ENCODE data around the gene RNF112.

Gene RNF112

GRCh38 chr17:19388791-19389785 is 21.9 kb upstream of the RNF112 start:
- DNase-seq (ENCODE audit: low spot score) = no peak

GRCh38 chr17:19390951-19391350 is 20.1 kb upstream of the RNF112 start:
- no peak for DNase-seq (ENCODE audit: low spot score)

DNA sequence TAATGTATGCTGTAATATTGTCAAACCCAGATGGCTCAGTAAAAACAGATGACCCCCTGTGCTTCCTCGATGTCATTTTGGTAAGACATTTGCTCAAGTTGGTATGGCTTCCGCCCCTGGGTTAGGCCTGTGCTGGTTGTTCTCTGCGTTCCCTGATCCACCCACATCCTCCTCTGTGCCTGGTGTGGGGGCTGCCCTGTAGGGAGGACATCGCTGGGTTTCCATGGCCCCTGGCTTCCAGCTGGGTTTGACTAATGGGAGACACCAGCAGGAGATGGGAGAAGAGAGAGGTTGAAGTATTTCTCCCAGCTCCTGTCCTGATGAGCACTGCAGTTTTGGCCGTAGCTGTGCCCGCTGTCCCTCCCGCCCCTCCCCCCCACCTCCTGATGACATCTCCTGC is 19.6 kb upstream of the RNF112 start:
- DNase-seq (ENCODE audit: low spot score) = no peak

DNA sequence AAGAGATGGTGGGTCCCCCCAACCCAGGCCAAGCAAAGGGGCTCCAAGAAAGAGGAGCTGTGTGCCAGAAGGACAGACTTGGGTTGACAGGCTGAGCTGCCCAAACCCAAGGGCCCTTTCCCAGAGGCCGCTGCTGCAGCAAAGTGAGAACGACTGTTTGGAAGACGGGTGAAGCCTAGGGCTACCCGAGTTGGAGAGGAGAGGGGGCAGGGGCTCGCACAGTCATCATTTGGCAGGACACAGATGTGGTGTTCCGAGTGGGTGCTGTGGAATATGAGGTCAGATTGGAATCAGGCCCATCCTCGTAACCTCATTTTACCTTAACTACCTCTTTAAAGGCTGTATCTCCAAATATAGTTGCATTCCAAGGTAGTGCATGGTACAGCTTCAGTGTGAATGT is 18.7 kb upstream of the RNF112 start:
- DNase-seq (ENCODE audit: low spot score) = no peak

DNA sequence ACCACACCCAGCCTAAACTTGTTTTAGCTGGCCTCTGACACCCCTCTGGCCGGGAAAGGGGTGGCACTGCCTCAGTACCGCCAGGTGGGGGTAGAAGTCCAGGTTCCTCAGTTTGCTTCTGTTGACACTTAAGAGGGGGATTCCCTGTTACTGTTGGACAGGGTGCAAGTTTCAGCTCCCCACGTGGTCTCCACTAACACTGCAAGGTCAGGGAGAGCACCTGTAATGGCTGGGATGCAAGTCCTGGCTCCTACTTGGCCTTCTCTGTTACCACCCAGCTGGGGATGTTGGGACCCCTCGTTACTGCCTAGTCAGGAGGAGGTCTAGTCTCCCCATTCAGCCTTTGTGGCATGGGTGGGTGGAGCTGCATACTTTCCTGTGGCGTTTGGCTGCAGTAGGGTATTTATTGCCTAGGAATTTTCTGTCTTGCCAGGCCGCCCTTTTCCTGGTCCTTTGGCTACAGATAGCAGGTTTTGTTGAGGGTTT is 13.4 kb upstream of the RNF112 start:
- DNase-seq (ENCODE audit: low spot score) = no peak

DNA sequence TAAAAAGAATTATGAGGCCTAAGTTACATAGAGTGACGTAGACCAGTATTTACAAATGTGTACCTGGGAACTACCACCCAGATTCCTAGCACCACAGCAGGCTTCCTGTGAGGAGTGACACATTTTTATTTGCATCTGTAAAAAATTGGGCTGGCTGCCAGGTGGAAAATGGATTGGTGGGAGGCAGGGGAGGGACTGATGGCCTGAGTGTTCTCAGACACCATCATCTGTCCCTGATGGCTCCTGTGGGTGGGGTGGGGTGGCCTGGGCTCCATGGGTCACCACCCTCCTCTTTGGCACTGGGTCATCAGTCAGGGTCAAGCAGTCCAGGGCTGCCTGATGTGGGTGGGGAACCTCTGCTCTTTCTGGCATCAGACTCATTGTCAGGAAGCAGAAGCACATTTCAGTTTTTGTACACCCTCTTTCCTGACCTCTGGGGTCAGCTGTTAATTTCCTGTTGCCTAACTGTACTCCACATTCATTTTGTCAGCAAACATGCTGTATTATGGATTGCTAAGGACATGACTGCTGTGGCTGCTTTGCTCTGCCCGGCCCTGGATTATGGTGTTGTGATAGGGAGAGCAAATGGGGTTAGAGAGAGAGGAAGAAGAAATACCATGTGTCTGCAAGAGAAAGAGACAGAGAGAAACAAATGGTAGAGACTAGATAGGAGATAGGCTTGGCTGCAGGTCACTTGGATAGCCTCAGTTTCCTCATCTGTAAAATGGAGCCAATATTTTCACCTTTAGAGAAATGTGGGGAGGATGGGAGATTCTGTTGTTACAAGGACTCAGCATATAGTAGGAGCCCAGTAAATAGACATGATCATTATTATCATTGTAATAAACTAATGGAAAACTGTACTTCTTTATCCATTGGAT is 12.5 kb upstream of the RNF112 start:
- DNase-seq (ENCODE audit: low spot score) = no peak

DNA sequence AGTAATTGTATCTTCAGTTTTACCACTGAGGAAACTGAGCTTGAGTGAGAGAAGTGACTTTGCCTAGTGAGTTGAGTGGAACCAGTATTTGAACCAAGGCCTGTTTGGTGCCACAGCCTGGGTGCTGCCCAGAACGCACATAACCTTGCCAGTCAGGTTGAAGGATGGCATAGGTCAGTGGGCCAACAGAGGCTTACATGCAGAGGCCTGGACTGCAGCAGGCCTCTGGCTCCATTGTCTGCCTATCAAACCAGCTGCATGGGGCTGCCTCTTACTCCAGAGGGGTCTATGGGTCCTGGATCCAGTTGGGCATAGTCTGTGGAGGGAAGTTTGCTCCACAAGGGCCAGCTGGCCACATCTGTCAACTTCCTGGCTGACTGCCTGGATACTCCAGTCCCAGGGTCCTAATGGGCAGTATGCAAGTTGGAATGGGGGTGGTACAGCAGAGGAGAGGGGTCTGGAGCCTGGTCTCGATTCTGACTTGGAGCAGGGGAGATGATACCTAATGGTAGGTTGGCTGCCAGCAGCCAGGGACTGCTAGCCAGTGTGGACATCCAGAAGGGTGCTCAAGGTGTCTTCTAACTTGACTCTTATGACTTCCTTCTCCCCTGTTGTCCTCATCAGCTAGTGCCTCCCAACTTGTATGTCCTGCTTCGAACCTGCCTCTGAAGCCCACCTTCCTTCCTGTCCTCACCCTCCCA is 11.1 kb upstream of the RNF112 start:
- no peak for DNase-seq (ENCODE audit: low spot score)

DNA sequence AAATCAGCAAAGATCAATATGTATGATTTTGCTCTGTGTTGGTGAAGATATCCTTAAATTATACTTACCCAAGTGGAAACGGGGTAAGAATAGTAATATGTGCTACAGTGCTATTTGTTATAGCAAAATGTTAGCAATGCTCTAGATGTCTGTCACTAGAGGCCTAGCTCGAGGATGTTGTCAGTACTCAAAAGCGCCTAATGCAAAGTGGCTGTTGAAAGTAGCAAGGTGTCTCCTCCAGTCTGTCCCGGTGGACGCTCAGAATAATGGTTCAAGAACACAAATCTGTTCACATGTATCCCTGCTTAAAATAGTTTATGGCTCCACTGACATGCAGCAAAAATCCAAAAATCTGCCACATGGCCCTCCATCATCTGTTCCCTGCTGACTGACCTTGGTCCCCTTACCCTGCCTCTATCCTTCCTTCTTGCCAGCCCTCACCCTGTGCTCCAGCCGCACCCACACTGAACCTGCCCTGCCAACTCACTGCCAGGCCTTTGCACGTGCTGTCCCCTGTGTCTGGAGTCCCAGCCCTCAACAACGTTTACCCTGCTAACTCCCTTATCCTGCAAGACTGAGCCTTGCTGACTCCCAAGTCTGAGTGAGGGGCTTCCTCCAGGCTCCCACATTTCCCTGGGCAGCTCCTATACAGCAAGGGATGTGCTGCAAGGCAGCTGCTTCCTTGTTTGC is 9.6 kb upstream of the RNF112 start:
- no peak for DNase-seq (ENCODE audit: low spot score)

GRCh38 chr17:19402171-19402570 is 8.9 kb upstream of the RNF112 start:
- no peak for DNase-seq (ENCODE audit: low spot score)

- DNase-seq (ENCODE audit: low spot score) = no peak
These were observed 8.0 kb upstream of the RNF112 start for GRCh38 chr17:19403021-19403420.

DNA sequence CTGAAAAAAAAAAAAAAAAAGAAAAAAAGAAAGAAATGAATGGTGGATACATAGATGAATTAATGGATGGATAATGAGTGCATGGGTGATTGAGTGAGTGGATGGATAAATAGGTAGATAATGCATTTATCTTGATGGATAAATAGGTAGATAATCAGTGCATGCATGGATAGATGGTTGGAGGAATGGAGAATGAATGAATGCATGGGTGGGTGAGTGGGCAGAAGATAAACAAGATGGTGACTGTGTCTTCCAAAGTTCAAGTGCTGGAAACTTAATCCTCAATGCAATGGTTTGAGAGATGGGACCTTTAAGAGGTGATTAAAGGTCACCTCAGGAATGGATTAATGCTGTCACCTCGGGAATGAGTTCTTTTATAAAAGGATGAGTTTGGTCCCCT is 6.8 kb upstream of the RNF112 start:
- DNase-seq (ENCODE audit: low spot score) = no peak

- DNase-seq (ENCODE audit: low spot score) = no peak
These were observed 5.9 kb upstream of the RNF112 start for GRCh38 chr17:19405114-19405513.

- no peak for DNase-seq (ENCODE audit: low spot score)
These were observed 3.3 kb upstream of the RNF112 start for GRCh38 chr17:19407601-19408345.

DNA sequence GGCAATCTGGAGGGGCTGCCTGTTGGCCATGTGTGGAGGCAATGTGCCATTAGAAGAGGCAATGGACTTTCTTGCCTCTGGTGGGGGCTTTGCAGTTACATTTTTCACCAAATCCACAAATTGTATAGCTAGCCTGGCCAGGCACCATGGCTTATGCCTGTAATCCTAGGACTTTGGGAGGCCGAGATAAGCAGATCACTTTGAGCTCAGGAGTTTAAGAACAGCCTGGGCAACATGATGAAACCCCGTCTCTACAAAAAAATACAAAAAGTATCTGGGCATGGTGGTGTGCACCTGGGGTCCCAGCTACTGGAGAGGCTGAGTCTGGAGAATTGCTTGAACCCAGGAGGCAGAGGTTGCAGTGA is 2.7 kb upstream of the RNF112 start:
- no peak for DNase-seq (ENCODE audit: low spot score)

DNA sequence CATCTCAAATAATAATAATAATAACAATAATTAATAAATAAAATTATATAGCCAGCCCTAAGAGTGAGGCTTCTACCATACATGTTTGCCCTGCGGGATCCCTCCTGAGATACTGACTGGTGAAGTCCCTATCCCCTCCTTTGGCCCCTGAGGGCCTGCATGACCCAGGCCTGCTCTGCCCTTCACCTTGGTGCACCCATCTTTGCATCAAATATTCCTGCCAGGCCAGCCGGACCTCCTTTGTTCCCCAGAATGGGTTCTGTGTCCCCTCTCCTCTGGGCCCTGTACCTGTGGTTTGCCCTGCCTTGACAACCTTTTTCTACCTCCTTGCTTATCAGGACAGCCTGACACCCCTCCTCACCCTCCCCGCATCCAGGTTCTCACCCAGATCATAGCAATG is 2.0 kb upstream of the RNF112 start:
- no peak for DNase-seq (ENCODE audit: low spot score)

DNA sequence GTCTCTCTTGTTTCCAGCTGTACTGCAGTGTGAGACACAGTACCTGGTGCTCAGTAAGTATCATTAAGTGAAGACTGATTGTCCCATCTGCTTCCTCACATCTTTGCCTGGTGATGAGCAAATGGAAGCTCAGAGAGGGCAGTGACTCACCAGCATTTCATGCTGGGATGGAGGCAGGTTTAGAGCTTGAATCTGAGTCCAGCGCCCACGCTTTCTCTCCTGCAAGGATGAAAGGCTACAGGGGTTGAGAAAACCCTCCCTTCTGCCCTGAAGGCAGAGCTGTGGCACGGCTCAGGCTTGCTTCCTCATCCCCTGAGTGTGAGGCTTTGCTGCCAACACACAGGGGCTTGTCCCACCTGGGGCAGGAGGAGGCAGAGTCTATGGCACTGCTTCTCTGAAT is 1.5 kb upstream of the RNF112 start:
- peak; percentile 14 for DNase-seq (ENCODE audit: low spot score)

DNA sequence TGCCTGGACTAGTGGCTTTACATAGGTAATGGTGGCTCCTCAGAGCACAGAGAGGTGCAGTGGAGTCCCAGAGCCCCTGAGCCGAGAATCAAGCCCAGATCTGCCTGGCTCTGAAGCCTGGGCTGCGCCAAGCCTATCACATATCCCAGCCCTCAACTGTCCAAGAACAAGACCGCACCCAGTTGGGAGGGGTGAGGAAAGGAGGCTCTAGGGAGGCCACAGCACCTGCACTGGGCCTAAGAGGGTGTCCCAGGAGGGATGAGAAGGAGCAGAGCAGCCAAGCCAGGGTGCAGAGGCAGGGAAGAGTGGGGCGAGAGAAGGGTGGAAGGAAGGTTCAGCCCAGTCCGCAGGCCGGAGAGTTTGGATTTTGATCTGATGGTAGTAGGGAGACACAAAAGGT is 941 bp upstream of the RNF112 start:
- DNase-seq (ENCODE audit: low spot score) = peak; percentile 5

DNA sequence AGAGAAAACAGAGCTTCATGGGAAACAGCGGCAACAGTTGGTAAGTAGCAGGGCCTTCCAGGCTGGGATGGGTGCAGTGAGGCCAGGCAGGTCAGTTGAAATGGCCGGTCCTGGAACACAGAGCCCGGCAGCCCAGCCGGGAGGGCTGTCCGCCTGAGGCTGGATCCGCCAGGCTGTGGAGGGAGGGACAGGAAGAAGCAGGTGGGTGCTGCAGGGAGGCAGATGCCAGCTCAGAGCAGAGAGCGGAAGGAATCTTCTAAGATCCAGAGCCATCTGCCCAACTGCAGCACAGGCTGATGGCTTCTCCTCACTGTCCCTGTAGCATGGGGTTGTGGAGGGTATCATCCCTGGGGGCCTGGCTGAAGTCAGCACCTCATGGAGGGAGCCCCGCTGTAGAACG is 599 bp downstream of the RNF112 start:
- DNase-seq (ENCODE audit: low spot score) = peak; percentile 86

DNA sequence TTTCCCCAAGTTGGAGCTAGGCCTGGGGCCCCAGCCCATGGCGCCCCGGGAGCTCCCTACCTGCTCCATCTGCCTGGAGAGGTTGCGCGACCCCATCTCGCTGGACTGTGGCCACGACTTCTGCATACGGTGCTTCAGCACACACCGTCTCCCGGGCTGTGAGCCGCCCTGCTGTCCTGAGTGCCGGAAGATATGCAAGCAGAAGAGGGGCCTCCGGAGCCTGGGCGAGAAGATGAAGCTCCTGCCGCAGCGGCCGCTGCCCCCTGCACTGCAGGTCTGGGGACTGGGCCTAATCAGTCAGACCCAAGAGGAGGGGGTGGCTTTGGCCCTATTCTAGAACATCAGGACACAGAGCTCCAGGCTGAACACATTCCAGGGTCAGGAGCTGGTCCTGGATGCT is 1.5 kb downstream of the RNF112 start:
- peak; percentile 20 for DNase-seq (ENCODE audit: low spot score)

DNA sequence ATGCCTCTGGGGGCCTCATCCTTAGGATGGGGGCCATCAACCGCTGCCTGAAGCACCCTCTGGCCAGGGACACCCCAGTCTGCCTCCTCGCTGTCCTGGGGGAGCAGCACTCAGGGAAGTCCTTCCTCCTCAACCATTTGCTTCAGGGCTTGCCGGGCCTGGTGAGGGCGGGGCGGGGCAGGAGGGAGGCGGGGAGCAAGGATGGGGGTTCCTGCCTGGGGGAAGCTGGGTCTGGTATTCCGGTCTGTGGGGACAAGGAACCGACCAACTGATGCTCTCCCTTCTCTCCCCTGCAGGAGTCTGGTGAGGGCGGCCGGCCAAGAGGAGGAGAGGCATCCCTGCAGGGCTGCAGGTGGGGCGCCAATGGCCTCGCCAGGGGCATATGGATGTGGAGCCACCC is 2.0 kb downstream of the RNF112 start:
- peak; percentile 34 for DNase-seq (ENCODE audit: low spot score)

DNA sequence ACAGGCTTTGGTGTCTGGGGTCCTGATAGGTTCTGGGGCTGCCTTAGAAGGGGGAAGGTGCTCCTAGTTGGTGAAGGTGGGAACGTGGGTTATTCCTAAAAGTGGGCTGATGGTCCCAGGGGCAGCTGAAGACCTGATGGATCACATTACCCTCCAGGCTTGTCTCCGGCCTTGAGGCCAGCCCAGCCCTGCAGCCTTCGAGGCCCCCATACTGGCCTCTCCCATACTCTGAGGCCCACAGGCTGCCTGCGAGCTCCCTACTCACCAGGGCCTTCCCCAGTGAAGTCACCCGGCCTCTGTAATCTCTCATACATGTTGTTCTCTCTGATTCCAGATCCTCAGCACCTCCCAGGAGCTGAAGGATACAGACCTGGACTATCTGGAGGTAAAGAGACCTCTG is 2.7 kb downstream of the RNF112 start:
- DNase-seq (ENCODE audit: low spot score) = peak; percentile 3
